Upper lobe of right lung (tissue), 1 donor: ENCODE data around the gene PRKAB1. TPM values are rescaled to one million over a fixed set of nuclear protein-coding genes. Genes with fewer than 3 reads are reported as not detected.

Experiments
- ATAC-seq: fragments of 200-7000 bp; cut with Tn5 transposase; one replicate; pipeline ENCODE4 v1.9.1; 2020; ENCODE audit warnings: mild to moderate bottlenecking, moderate library complexity
- DNase-seq: peaks from one replicate; pipeline ENCODE4 v3.0.0-alpha.2; 2020
- H3K27ac ChIP-seq: fragments of 200-600 bp; one replicate; pipeline ENCODE4 v1.8.0; 2022
- H3K27me3 ChIP-seq: fragments of 200-600 bp; one replicate; pipeline ENCODE4 v1.8.0; 2022; ENCODE audit warnings: mild to moderate bottlenecking
- H3K36me3 ChIP-seq: fragments of 200-600 bp; one replicate; pipeline ENCODE4 v1.8.0; 2022
- H3K4me1 ChIP-seq: fragments of 200-600 bp; one replicate; pipeline ENCODE4 v1.8.0; 2022
- H3K4me3 ChIP-seq: fragments of 200-600 bp; one replicate; pipeline ENCODE4 v1.8.0; 2022; ENCODE audit warnings: mild to moderate bottlenecking
- H3K9me3 ChIP-seq: fragments of 200-600 bp; one replicate; pipeline ENCODE4 v1.8.0; 2022
- CTCF ChIP-seq: fragments of 200-600 bp; IDR thresholded peaks from one replicate; pipeline ENCODE4 v1.8.0; 2022; ENCODE audit warnings: antibody characterized with exemption
- intact Hi-C: fragments of 100-400 bp; cut with DNase I; formaldehyde crosslinking; loops from one replicate; pipeline ENCODE4 v1.11.0; 2022
- microRNA-seq: library from miRNA; unstranded; fragments of <30 nt; microRNA quantifications from one replicate; pipeline ENCODE4 v1.2.0, GENCODE V29; 2020; ENCODE audit warnings: borderline microRNAs expressed
- total RNA-seq: library from RNA; stranded (reverse); fragmentation: NEBNext Ultra II Directional; extraction: Animal tissue kit (Norgen Biotek cat#: 25700); gene quantifications from one replicate; pipeline ENCODE4 v1.2.1, GENCODE V29; 2021
- donor health status: DM: no; HTN: yes; CAD: no; lungs with severe emphysema.

Gene PRKAB1
- total RNA-seq, 1 donor from 2014 or later, result 54.7 TPM

GRCh38 chr12:119727600-119728443 lies 59.9 kb downstream of the PRKAB1 start:
- Histone ChIP-seq H3K36me3 (no peaks in the 10 kb centered on the region), H3K9me3 (no peaks in the 10 kb centered on the region), H3K27ac (no peak overlapping the region), H3K4me3 (no peak overlapping the region), H3K27me3 (no peaks in the 10 kb centered on the region), H3K4me1 (no peaks in the 10 kb centered on the region)
- DNase-seq (no peak), ATAC-seq (no peak)
- no peak for TF ChIP-seq CTCF
- intact Hi-C loops, result no loop called here

- no peak overlapping the region for H3K4me3 ChIP-seq
- ATAC-seq (no peak), DNase-seq (no peak)
- no peaks in the 10 kb centered on the region for H3K27me3 ChIP-seq
- H3K27ac ChIP-seq, result no peak overlapping the region
- no peaks in the 10 kb centered on the region for H3K9me3 ChIP-seq
- intact Hi-C loops, result no loop called here
- no peaks in the 10 kb centered on the region for H3K4me1 ChIP-seq
- no peak for TF ChIP-seq CTCF
- H3K36me3 ChIP-seq, result no peaks in the 10 kb centered on the region
Measured at GRCh38 chr12:119728444-119728745, 60.5 kb downstream of the PRKAB1 start.

DNA sequence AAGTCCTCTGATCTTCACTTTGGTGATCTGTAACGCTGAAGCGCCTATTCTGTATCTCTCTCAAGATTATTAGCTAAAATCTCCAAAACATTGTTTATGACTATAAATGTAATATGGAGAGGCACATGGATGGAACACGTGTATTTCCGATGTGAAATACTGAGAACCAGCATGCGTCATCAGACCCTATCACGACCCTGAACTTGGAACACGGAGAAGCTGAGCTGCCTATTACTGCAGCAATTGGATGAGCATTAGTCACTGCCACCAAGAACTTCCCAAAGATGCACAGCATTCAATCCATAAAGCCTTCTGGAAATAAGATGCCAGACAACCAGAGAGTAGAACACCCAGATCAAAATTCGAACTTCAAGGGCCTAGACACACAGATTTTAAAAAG lies 61.9 kb downstream of the PRKAB1 start:
- DNase-seq (no peak), ATAC-seq (no peak)
- Histone ChIP-seq H3K36me3 (no peaks in the 10 kb centered on the region), H3K27me3 (no peaks in the 10 kb centered on the region), H3K27ac (no peak overlapping the region), H3K4me3 (no peak overlapping the region), H3K9me3 (no peaks in the 10 kb centered on the region), H3K4me1 (no peaks in the 10 kb centered on the region)
- intact Hi-C loops, result no loop called here
- no peak for TF ChIP-seq CTCF

GRCh38 chr12:119730381-119730780 lies 62.4 kb downstream of the PRKAB1 start:
- intact Hi-C loops, result no loop called here
- Histone ChIP-seq H3K4me3 (no peak overlapping the region), H3K36me3 (no peaks in the 10 kb centered on the region), H3K9me3 (no peaks in the 10 kb centered on the region), H3K27ac (no peak overlapping the region), H3K4me1 (no peaks in the 10 kb centered on the region), H3K27me3 (no peaks in the 10 kb centered on the region)
- no peak for DNase-seq
- ATAC-seq, result no peak
- no peak for TF ChIP-seq CTCF

Small RNA genes within 50 kb of the gene (microRNA-seq; reads per million reads assigned to microRNA genes)
- gene MIR1178, result not detected

Other genes starting within 250 kb of the PRKAB1 start
- gene TMEM233, start 74.4 kb upstream of the PRKAB1 start, total RNA-seq, result 0.96 TPM
- gene CIT, start 209.2 kb downstream of the PRKAB1 start, total RNA-seq, result 6.8 TPM